ENCODE results near the gene TBXAS1.

The TBXAS1 gene

GRCh38 chr7:140025241-140025640, 196.2 kb downstream of the TBXAS1 start:
- no peak for DNase-seq (ENCODE audit: low read depth)

- no peak for DNase-seq (ENCODE audit: low read depth)
Observed at GRCh38 chr7:140025814-140026433, 196.9 kb downstream of the TBXAS1 start.

GRCh38 chr7:140026935-140027334, 197.9 kb downstream of the TBXAS1 start:
- no peak for DNase-seq (ENCODE audit: low read depth)

- no peak for DNase-seq (ENCODE audit: low read depth)
Observed at GRCh38 chr7:140027858-140028257, 198.8 kb downstream of the TBXAS1 start.

GRCh38 chr7:140028311-140028710, 199.2 kb downstream of the TBXAS1 start:
- DNase-seq (ENCODE audit: low read depth): no peak

- DNase-seq (ENCODE audit: low read depth): no peak
Observed at GRCh38 chr7:140029072-140029471, 200.0 kb downstream of the TBXAS1 start.

- no peak for DNase-seq (ENCODE audit: low read depth)
Observed at GRCh38 chr7:140031364-140031763, 202.3 kb downstream of the TBXAS1 start.

- DNase-seq (ENCODE audit: low read depth): no peak
Observed at GRCh38 chr7:140033036-140033435, 204.0 kb downstream of the TBXAS1 start.

GRCh38 chr7:140033779-140034363, 204.8 kb downstream of the TBXAS1 start:
- no peak for DNase-seq (ENCODE audit: low read depth)

GRCh38 chr7:140034421-140034820, 205.4 kb downstream of the TBXAS1 start:
- DNase-seq (ENCODE audit: low read depth): no peak

GRCh38 chr7:140035400-140036223, 206.5 kb downstream of the TBXAS1 start:
- DNase-seq (ENCODE audit: low read depth): no peak

- no peak for DNase-seq (ENCODE audit: low read depth)
Observed at GRCh38 chr7:140036224-140036962, 207.3 kb downstream of the TBXAS1 start.

GRCh38 chr7:140039066-140039465, 210.0 kb downstream of the TBXAS1 start:
- DNase-seq (ENCODE audit: low read depth): no peak

- DNase-seq (ENCODE audit: low read depth): no peak
Observed at GRCh38 chr7:140039896-140040295, 210.8 kb downstream of the TBXAS1 start.

GRCh38 chr7:140041659-140042385, 212.8 kb downstream of the TBXAS1 start:
- DNase-seq (ENCODE audit: low read depth): no peak

GRCh38 chr7:140042386-140042670, 213.3 kb downstream of the TBXAS1 start:
- no peak for DNase-seq (ENCODE audit: low read depth)

- no peak for DNase-seq (ENCODE audit: low read depth)
Observed at GRCh38 chr7:140044251-140044650, 215.2 kb downstream of the TBXAS1 start.

- DNase-seq (ENCODE audit: low read depth): no peak
Observed at GRCh38 chr7:140045697-140046096, 216.6 kb downstream of the TBXAS1 start.

GRCh38 chr7:140047197-140047596, 218.1 kb downstream of the TBXAS1 start:
- no peak for DNase-seq (ENCODE audit: low read depth)

- no peak for DNase-seq (ENCODE audit: low read depth)
Observed at GRCh38 chr7:140048138-140048537, 219.1 kb downstream of the TBXAS1 start.

GRCh38 chr7:140048989-140049338, 219.9 kb downstream of the TBXAS1 start:
- DNase-seq (ENCODE audit: low read depth): no peak

- DNase-seq (ENCODE audit: low read depth): no peak
Observed at GRCh38 chr7:140049339-140050024, 220.4 kb downstream of the TBXAS1 start.

Data from stimulated activated CD8-positive, alpha-beta memory T cell treated with anti-CD3 and anti-CD28 coated beads, Interleukin-7, amount 100 ng/mL, for 24 hours (primary cell).